ENCODE results near the gene STAB1.

The STAB1 gene

GRCh38 chr3:52492059-52492458, 3.1 kb upstream of the STAB1 start:
- Histone ChIP-seq H3K4me3 (ENCODE audit: low read length) (no peak overlapping the region), H3K79me2 (ENCODE audit: control insufficient read depth, low read length) (no peaks in the 10 kb centered on the region), H3K4me1 (ENCODE audit: control insufficient read depth, low read length) (no peaks in the 10 kb centered on the region), H3K9me2 (replicated peaks; ENCODE audit: control insufficient read depth, low read length) (no peaks in the 10 kb centered on the region), H4K20me1 (ENCODE audit: control insufficient read depth, insufficient read depth, low read depth, low read length) (no peaks in the 10 kb centered on the region), H3K36me3 (ENCODE audit: control insufficient read depth, low read length) (peaks cover 49% of the 10 kb centered on the region), H3F3A (ENCODE audit: control insufficient read depth, insufficient read depth) (no peaks in the 10 kb centered on the region), H3K27me3 (ENCODE audit: control insufficient read depth, low read length) (no peaks in the 10 kb centered on the region), H3K27ac (ENCODE audit: low read depth, low read length) (no peak overlapping the region), H3K9me3 (ENCODE audit: control insufficient read depth, insufficient read depth, low read length) (no peaks in the 10 kb centered on the region), H3K4me2 (ENCODE audit: low read length) (no peak overlapping the region)
- TF ChIP-seq EZH2phosphoT487 (IDR thresholded peaks at IDR 0.05; ENCODE audit: borderline replicate concordance, low read length): no peak
- TF ChIP-seq CTCF (IDR thresholded peaks at IDR 0.05; ENCODE audit: low read depth, low read length, poor library complexity, severe bottlenecking): no peak

- Histone ChIP-seq H3K4me1 (ENCODE audit: control insufficient read depth, low read length) (no peaks in the 10 kb centered on the region), H4K20me1 (ENCODE audit: control insufficient read depth, insufficient read depth, low read depth, low read length) (no peaks in the 10 kb centered on the region), H3K79me2 (ENCODE audit: control insufficient read depth, low read length) (no peaks in the 10 kb centered on the region), H3K27me3 (ENCODE audit: control insufficient read depth, low read length) (peaks cover 4% of the 10 kb centered on the region; the same call in 1 of the 2 replicates), H3K36me3 (ENCODE audit: control insufficient read depth, low read length) (peaks cover 39% of the 10 kb centered on the region), H3K9me3 (ENCODE audit: control insufficient read depth, insufficient read depth, low read length) (no peaks in the 10 kb centered on the region), H3K27ac (ENCODE audit: low read depth, low read length) (no peak overlapping the region), H3K9me2 (replicated peaks; ENCODE audit: control insufficient read depth, low read length) (no peaks in the 10 kb centered on the region), H3K4me3 (ENCODE audit: low read length) (no peak overlapping the region), H3K4me2 (ENCODE audit: low read length) (no peak overlapping the region), H3F3A (ENCODE audit: control insufficient read depth, insufficient read depth) (no peaks in the 10 kb centered on the region)
- TF ChIP-seq CTCF (IDR thresholded peaks at IDR 0.05; ENCODE audit: low read depth, low read length, poor library complexity, severe bottlenecking) (no peak), EZH2phosphoT487 (IDR thresholded peaks at IDR 0.05; ENCODE audit: borderline replicate concordance, low read length) (no peak)
Measured at GRCh38 chr3:52493232-52494017, 1.7 kb upstream of the STAB1 start.

- H3K4me1 ChIP-seq (ENCODE audit: control insufficient read depth, low read length): no peaks in the 10 kb centered on the region
- no peaks in the 10 kb centered on the region for H3K9me2 ChIP-seq (replicated peaks; ENCODE audit: control insufficient read depth, low read length)
- no peaks in the 10 kb centered on the region for H3K9me3 ChIP-seq (ENCODE audit: control insufficient read depth, insufficient read depth, low read length)
- TF ChIP-seq EZH2phosphoT487 (IDR thresholded peaks at IDR 0.05; ENCODE audit: borderline replicate concordance, low read length) (no peak), CTCF (IDR thresholded peaks at IDR 0.05; ENCODE audit: low read depth, low read length, poor library complexity, severe bottlenecking) (no peak)
- no peaks in the 10 kb centered on the region for H3K79me2 ChIP-seq (ENCODE audit: control insufficient read depth, low read length)
- no peaks in the 10 kb centered on the region for H4K20me1 ChIP-seq (ENCODE audit: control insufficient read depth, insufficient read depth, low read depth, low read length)
- no peaks in the 10 kb centered on the region for H3F3A ChIP-seq (ENCODE audit: control insufficient read depth, insufficient read depth)
- H3K4me3 ChIP-seq (ENCODE audit: low read length): no peak overlapping the region
- peaks cover 4% of the 10 kb centered on the region; the same call in 1 of the 2 replicates for H3K27me3 ChIP-seq (ENCODE audit: control insufficient read depth, low read length)
- H3K4me2 ChIP-seq (ENCODE audit: low read length): no peak overlapping the region
- no peak overlapping the region for H3K27ac ChIP-seq (ENCODE audit: low read depth, low read length)
- H3K36me3 ChIP-seq (ENCODE audit: control insufficient read depth, low read length): peaks cover 33% of the 10 kb centered on the region
Measured at GRCh38 chr3:52494445-52494844, 693 bp upstream of the STAB1 start.
